Spleen (tissue), 7 donors: Measurements from ENCODE around the gene CPT1B.

Experiments used
- POLR2A ChIP-seq, 3 donors: fragments of 450-650 bp; IDR thresholded peaks; one replicate each; pipeline ENCODE4 v1.5.1; 2017; ENCODE audit warnings: antibody characterized with exemption in 3 of 3, mild to moderate bottlenecking in 1 of 3
- POLR2AphosphoS5 ChIP-seq, 3 donors: sonication (generic); formaldehyde crosslinking; IDR thresholded peaks; one replicate each; pipeline ENCODE4 v1.5.1; 2017; ENCODE audit warnings: antibody characterized with exemption in 3 of 3
- TF ChIP-seq, protein P1 (sequence below), 11 experiments: fragments of 200-600 bp in 7 of 11; fragments of 450-650 bp in 4 of 11; sonication (generic) in 4 of 11; IDR thresholded peaks in 8 of 11; conservative IDR thresholded peaks in 3 of 11; 1 replicate in 7 of 11; 2 replicates in 4 of 11; pipeline versions ENCODE4 v1.4.0 to v1.8.0; 2016 to 2021; ENCODE audit warnings: antibody characterized with exemption in 11 of 11, inconsistent platforms in 4 of 11, mild to moderate bottlenecking in 1 of 11
- donor health status: DM: no; HTN: no; CAD: no; lungs with moderate emphysema.
- donor health status: DM: no; HTN: no; CAD: no.
- donor health status: DM: no; HTN: no; CAD: no.

- TF ChIP-seq, protein P1, sequence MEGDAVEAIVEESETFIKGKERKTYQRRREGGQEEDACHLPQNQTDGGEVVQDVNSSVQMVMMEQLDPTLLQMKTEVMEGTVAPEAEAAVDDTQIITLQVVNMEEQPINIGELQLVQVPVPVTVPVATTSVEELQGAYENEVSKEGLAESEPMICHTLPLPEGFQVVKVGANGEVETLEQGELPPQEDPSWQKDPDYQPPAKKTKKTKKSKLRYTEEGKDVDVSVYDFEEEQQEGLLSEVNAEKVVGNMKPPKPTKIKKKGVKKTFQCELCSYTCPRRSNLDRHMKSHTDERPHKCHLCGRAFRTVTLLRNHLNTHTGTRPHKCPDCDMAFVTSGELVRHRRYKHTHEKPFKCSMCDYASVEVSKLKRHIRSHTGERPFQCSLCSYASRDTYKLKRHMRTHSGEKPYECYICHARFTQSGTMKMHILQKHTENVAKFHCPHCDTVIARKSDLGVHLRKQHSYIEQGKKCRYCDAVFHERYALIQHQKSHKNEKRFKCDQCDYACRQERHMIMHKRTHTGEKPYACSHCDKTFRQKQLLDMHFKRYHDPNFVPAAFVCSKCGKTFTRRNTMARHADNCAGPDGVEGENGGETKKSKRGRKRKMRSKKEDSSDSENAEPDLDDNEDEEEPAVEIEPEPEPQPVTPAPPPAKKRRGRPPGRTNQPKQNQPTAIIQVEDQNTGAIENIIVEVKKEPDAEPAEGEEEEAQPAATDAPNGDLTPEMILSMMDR (IDR thresholded peaks at IDR 0.05 in 8 of 11, conservative IDR thresholded peaks at IDR 0.05 in 3 of 11): no peak
- TF ChIP-seq POLR2AphosphoS5 (IDR thresholded peaks at IDR 0.05) (no peak), POLR2A (IDR thresholded peaks at IDR 0.05) (no peak)
Measured at GRCh38 chr22:50563413-50564160, 14.6 kb downstream of the CPT1B start.
